ENCODE data around the gene GLYATL2.

Gene GLYATL2

GRCh38 chr11:58844361-58845005, at the start of gene GLYATL2:
Gene GLYATL2, minus strand, starts transcription at chr11:58844704. Its CDS starts 5,092 bp downstream, at chr11:58839612.
- no peak for DNase-seq

GRCh38 chr11:58893899-58894298, 49.4 kb upstream of the GLYATL2 start:
- DNase-seq: no peak

GRCh38 chr11:58888579-58888978, 44.1 kb upstream of the GLYATL2 start:
- DNase-seq: no peak

GRCh38 chr11:58887452-58887851, 42.9 kb upstream of the GLYATL2 start:
- DNase-seq: no peak

- no peak for DNase-seq
These were observed 36.1 kb upstream of the GLYATL2 start for GRCh38 chr11:58880625-58881024.

- no peak for DNase-seq
These were observed 35.7 kb upstream of the GLYATL2 start for GRCh38 chr11:58880166-58880565.

- DNase-seq: no peak
These were observed 23.1 kb upstream of the GLYATL2 start for GRCh38 chr11:58867556-58867955.

GRCh38 chr11:58866788-58867187, 22.3 kb upstream of the GLYATL2 start:
- DNase-seq: no peak

GRCh38 chr11:58864335-58864734, 19.8 kb upstream of the GLYATL2 start:
- DNase-seq: no peak

GRCh38 chr11:58863697-58864096, 19.2 kb upstream of the GLYATL2 start:
- no peak for DNase-seq

GRCh38 chr11:58861533-58861932, 17.0 kb upstream of the GLYATL2 start:
- DNase-seq: no peak

- DNase-seq: no peak
These were observed 12.3 kb upstream of the GLYATL2 start for GRCh38 chr11:58856806-58857205.

- DNase-seq: no peak
These were observed 882 bp upstream of the GLYATL2 start for GRCh38 chr11:58845386-58845785.

- DNase-seq: no peak
These were observed 6.7 kb downstream of the GLYATL2 start for GRCh38 chr11:58837707-58838388.

- DNase-seq: no peak
These were observed 12.4 kb downstream of the GLYATL2 start for GRCh38 chr11:58832056-58832645.

- DNase-seq: no peak
These were observed 13.7 kb downstream of the GLYATL2 start for GRCh38 chr11:58830673-58831301.

GRCh38 chr11:58829786-58830185, 14.7 kb downstream of the GLYATL2 start:
- DNase-seq: no peak

- DNase-seq: no peak
These were observed 30.8 kb downstream of the GLYATL2 start for GRCh38 chr11:58813693-58814092.

- no peak for DNase-seq
These were observed 33.0 kb downstream of the GLYATL2 start for GRCh38 chr11:58811499-58811898.

GRCh38 chr11:58807343-58807742, 37.2 kb downstream of the GLYATL2 start:
- DNase-seq: no peak

- no peak for DNase-seq
These were observed 39.4 kb downstream of the GLYATL2 start for GRCh38 chr11:58805065-58805464.

- no peak for DNase-seq
These were observed 42.4 kb downstream of the GLYATL2 start for GRCh38 chr11:58801974-58802545.

- DNase-seq: no peak
These were observed 43.2 kb downstream of the GLYATL2 start for GRCh38 chr11:58801302-58801701.

GRCh38 chr11:58796333-58796732, 48.2 kb downstream of the GLYATL2 start:
- no peak for DNase-seq
